Upper lobe of left lung (tissue), 6 donors: ENCODE measurements around the gene RBPJL. TPM values are rescaled to one million over a fixed set of nuclear protein-coding genes. Genes with fewer than 3 reads are reported as not detected.

Experiments
- ATAC-seq, 2 donors: fragments of 200-7000 bp; cut with Tn5 transposase; one replicate each; pipeline ENCODE4 v1.9.1; 2022; ENCODE audit warnings: mild to moderate bottlenecking in 2 of 2, moderate library complexity in 2 of 2; ENCODE audit not compliant: low FRiP score in 2 of 2
- DNase-seq, 2 donors: peaks; one replicate each; pipeline ENCODE4 v3.0.0-alpha.2; 2019 to 2020
- H3K27ac ChIP-seq, 4 donors: fragments of 200-600 bp; sonication (generic); one replicate each; pipeline ENCODE4 v1.5.1; 2016 to 2019
- H3K27me3 ChIP-seq, 4 donors: fragments of 200-600 bp; sonication (generic); one replicate each; pipeline ENCODE4 v1.5.1; 2017 to 2019
- H3K36me3 ChIP-seq, 4 donors: fragments of 200-600 bp; sonication (generic); one replicate each; pipeline ENCODE4 v1.5.1; 2016 to 2019
- H3K4me1 ChIP-seq, 4 donors: fragments of 200-600 bp; sonication (generic); one replicate each; pipeline ENCODE4 v1.5.1; 2018 to 2019
- H3K4me3 ChIP-seq, 4 donors: fragments of 200-600 bp; sonication (generic); one replicate each; pipeline ENCODE4 v1.5.1; 2017 to 2019; ENCODE audit warnings: mild to moderate bottlenecking in 2 of 4, moderate library complexity in 1 of 4
- H3K9me3 ChIP-seq, 4 donors: fragments of 200-600 bp; sonication (generic); one replicate each; pipeline ENCODE4 v1.5.1; 2018 to 2019
- EP300 ChIP-seq, 4 donors: sonication (generic); formaldehyde crosslinking; IDR thresholded peaks; one replicate each; pipeline ENCODE4 v1.5.1; 2017; ENCODE audit warnings: antibody characterized with exemption in 4 of 4, control low read depth in 2 of 4
- POLR2A ChIP-seq, 4 donors: fragments of 450-650 bp; IDR thresholded peaks; one replicate each; pipeline ENCODE4 v1.5.1; 2016 to 2017; ENCODE audit warnings: antibody characterized with exemption in 4 of 4, mild to moderate bottlenecking in 2 of 4
- POLR2AphosphoS5 ChIP-seq, 2 donors: sonication (generic); formaldehyde crosslinking; IDR thresholded peaks; one replicate each; pipeline ENCODE4 v1.5.1; 2017; ENCODE audit warnings: antibody characterized with exemption in 2 of 2
- WGBS, 2 donors: methylation state at CpG; one replicate each; pipeline ENCODE4 v1.1.5; 2017 to 2018; 5-methylcytosine and 5-hydroxymethylcytosine counted together
- total RNA-seq, 6 donors: library from RNA; depleted of rRNA in 4 of 6; stranded (reverse); fragments of >200 nt in 4 of 6; gene quantifications; one replicate each; pipeline versions ENCODE4 v1.1.0 to v1.2.1, GENCODE V29; 2016 to 2021
- TF ChIP-seq, protein P1 (sequence below), 6 experiments: fragments of 450-650 bp in 4 of 6; fragments of 200-600 bp in 2 of 6; sonication (generic) in 2 of 6; IDR thresholded peaks; one replicate each; pipeline ENCODE4 v1.5.1; 2016 to 2019; ENCODE audit warnings: antibody characterized with exemption in 6 of 6
- donor health status: DM: no; HTN: no; CAD: no; lungs with moderate emphysema.
- donor health status: DM: no; HTN: yes; CAD: no; lungs with severe emphysema.

The RBPJL gene
- total RNA-seq, 6 donors from 2014 or later: 0.09 to 0.13 TPM; not detected in 4

DNA sequence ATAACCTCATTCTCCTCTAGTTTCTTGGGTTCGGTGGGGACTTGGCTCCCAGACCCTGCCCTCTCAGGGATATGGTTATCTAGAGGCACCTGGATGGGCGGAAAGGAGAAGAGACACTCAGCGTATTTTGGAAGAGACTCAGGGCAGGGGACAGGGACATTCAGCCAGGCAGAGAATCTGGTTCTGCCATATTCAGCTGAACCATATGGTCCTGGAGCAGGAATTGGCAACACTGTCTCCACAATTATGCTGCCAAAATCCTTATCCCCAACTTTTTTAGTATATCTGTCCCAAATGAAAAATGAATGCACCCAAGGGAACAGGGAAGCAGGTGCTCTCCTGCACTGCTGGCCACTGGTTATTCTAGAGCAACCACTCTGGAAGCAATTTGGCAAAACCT is 23.8 kb downstream of the RBPJL start:
- Histone ChIP-seq H3K4me1 (peaks cover 0 to 23% (median 5%) of the 10 kb centered on the region in 4 donors), H3K36me3 (peaks cover 42 to 93% (median 69%) of the 10 kb centered on the region in 4 donors), H3K27me3 (no peaks in the 10 kb centered on the region), H3K9me3 (no peaks in the 10 kb centered on the region), H3K4me3 (no peak overlapping the region), H3K27ac (no peak overlapping the region)
- no peak for ATAC-seq
- DNase-seq: no peak
- TF ChIP-seq EP300 (IDR thresholded peaks at IDR 0.05): no peak
- no peak for TF ChIP-seq POLR2AphosphoS5 (IDR thresholded peaks at IDR 0.05)
- TF ChIP-seq POLR2A (IDR thresholded peaks at IDR 0.05): no peak
- TF ChIP-seq, protein P1, sequence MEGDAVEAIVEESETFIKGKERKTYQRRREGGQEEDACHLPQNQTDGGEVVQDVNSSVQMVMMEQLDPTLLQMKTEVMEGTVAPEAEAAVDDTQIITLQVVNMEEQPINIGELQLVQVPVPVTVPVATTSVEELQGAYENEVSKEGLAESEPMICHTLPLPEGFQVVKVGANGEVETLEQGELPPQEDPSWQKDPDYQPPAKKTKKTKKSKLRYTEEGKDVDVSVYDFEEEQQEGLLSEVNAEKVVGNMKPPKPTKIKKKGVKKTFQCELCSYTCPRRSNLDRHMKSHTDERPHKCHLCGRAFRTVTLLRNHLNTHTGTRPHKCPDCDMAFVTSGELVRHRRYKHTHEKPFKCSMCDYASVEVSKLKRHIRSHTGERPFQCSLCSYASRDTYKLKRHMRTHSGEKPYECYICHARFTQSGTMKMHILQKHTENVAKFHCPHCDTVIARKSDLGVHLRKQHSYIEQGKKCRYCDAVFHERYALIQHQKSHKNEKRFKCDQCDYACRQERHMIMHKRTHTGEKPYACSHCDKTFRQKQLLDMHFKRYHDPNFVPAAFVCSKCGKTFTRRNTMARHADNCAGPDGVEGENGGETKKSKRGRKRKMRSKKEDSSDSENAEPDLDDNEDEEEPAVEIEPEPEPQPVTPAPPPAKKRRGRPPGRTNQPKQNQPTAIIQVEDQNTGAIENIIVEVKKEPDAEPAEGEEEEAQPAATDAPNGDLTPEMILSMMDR (IDR thresholded peaks at IDR 0.05): no peak
- WGBS, 2 donors: 93 to 97% methylated on average over 3 of the region's 3 CpGs

DNA sequence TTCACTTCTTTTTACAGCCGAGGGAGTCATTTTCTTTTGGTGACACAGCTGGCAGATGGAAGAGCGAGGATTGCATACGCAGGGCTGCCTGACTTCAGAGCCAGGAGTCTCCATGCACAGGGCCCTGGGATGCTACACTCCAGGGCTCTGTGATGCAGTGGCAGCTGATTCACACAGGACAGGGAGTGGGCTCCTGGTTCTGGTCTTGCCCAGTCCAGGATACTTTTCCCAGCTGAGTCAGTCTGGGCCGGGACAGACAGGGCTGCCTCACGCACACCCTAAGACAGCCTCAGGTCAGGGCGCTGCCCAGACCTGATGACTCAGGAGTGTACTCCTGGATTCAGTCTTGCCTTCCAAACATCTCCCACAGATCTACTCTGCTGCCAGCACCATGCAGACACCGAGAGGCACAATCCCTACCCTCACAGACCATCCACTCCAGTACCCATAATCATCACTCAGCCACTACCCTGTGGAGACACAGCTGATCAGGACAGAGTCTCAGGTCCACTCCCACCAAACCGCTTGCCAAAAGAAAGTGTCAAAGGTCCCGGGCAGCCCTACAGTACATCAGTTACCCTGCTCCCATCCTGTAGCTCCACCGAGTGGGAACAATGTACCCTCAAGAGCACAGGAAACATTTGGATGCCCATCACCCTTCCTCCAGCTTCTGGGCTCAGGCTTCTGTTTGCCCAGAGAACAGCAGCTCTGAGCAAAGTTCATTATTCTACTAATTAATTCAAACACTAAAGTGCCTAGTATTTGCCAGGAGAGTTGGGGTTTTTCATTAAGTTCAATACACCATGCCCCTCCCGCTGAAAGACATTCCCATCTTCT is 30.1 kb downstream of the RBPJL start:
- Histone ChIP-seq H3K27me3 (no peaks in the 10 kb centered on the region), H3K27ac (peak overlapping the region; percentile 76 to 92 (median 92)), H3K4me3 (no peak overlapping the region), H3K36me3 (peaks cover 12 to 60% (median 29%) of the 10 kb centered on the region in 4 donors), H3K4me1 (peaks cover 22 to 56% (median 41%) of the 10 kb centered on the region in 4 donors), H3K9me3 (no peaks in the 10 kb centered on the region)
- no peak for TF ChIP-seq EP300 (IDR thresholded peaks at IDR 0.05)
- peak; percentile 26 to 37 for TF ChIP-seq POLR2AphosphoS5 (IDR thresholded peaks at IDR 0.05)
- peak; percentile 42 to 53 for ATAC-seq
- DNase-seq: no peak
- WGBS, 2 donors: 65 to 73% methylated on average over 10 to 11 of the region's 11 CpGs

DNA sequence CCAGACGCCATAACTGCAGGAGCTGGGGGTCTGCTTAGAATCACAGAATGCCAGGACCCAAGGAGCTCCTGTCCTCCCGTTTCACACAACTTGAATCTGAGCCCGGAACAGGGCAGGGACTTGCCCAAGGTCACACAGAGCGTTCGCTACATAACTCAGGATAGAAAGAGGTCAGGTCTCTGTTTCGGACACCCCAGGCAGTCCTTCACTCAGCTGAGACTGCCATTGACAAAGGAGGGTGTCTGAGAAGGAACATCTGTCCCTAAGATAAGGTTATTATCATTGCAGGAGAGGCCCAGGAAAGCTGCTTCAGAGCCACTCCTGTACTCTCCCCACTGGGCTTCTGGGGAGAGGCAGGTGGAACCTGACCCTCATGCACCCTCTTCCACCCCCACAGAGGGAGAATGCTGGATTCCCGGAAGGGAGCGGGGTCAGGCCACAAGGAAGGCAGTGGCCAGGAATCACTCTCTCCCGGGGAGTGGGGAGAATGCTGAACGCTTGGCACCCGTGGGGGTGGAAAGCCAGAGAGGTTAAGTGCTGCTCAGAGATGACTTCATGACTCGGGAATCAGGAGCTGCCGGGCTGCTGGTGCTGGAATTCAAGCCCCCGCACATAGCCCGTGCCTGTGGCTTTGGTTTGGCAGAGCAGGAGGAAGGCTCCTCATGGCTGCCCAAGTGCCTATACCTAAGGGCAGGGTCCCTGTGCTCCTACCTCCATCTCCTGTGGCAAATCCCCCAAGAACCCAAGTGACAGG is 30.9 kb downstream of the RBPJL start:
- TF ChIP-seq POLR2AphosphoS5 (IDR thresholded peaks at IDR 0.05) (peak; percentile 40 to 76), EP300 (IDR thresholded peaks at IDR 0.05) (peak; percentile 28 to 79 (median 59)), POLR2A (IDR thresholded peaks at IDR 0.05) (peak in 1 of 4 donors; percentile 11)
- TF ChIP-seq, protein P1 (IDR thresholded peaks at IDR 0.05): no peak
- ATAC-seq: peak; percentile 61 to 62
- H3K4me1 ChIP-seq: peaks cover 30 to 64% (median 49%) of the 10 kb centered on the region in 4 donors
- H3K27ac ChIP-seq: peak overlapping the region; percentile 76 to 92 (median 92)
- WGBS, 2 donors: 50 to 75% methylated on average over 8 to 15 of the region's 15 CpGs
- peaks cover 4 to 52% (median 24%) of the 10 kb centered on the region in 4 donors for H3K36me3 ChIP-seq
- no peaks in the 10 kb centered on the region for H3K9me3 ChIP-seq
- no peaks in the 10 kb centered on the region for H3K27me3 ChIP-seq
- DNase-seq: peak in 1 of 2 donors; percentile 73
- peak overlapping the region in 1 of 4 donors; percentile 7 for H3K4me3 ChIP-seq

DNA sequence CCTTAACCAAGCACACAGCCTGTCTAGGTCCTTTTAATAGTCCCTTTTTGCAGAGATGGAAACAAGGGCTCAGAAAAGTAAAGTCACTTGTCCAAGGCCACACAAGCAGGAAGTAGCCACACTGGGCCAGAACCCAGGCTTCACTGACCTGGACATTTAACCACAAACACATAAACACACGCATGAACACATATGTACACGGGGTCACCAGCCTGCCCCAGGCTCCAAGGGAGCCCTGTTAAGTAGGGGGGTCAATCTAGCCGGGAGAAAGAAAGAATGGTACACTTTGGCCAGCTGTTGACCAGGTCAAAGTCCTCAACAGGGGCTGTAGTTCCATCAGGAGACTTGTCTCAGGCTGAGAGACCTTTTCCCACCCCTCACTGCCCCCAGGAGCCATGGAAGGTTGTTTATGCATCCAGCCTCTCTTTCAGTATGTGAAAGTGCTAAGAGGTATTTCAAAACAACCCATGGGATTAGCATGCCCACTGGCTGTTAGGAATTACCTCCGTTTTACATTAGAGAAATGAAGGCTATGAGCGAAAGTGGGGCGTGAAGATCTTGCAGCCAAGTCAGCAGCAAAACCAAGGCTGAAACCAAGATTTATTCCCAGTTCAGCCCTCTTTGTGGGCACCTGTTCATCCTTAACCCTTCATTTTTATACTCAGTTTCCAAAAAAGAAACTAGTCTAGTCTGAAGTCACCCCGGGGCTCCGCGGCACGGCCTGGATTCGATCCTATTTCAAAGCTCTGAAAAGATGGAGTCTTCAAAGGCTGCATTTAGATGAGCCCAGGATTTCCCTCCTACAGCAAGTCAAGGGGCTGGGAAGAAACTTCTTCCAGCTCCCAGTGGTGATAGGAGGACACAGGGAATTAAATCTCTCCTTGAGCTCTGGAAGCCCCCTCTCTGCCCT is 31.7 kb downstream of the RBPJL start:
- H3K27me3 ChIP-seq: no peaks in the 10 kb centered on the region
- no peak for ATAC-seq
- peak overlapping the region; percentile 76 to 92 (median 92) for H3K27ac ChIP-seq
- peaks cover 39 to 72% (median 54%) of the 10 kb centered on the region in 4 donors for H3K4me1 ChIP-seq
- no peaks in the 10 kb centered on the region for H3K9me3 ChIP-seq
- WGBS, 2 donors: 75 to 76% methylated on average over 10 to 11 of the region's 11 CpGs
- peak in 1 of 4 donors; percentile 7 for TF ChIP-seq POLR2A (IDR thresholded peaks at IDR 0.05)
- TF ChIP-seq, protein P1 (IDR thresholded peaks at IDR 0.05): no peak
- peak in 1 of 2 donors; percentile 27 for DNase-seq
- peaks cover 3 to 44% (median 17%) of the 10 kb centered on the region in 4 donors for H3K36me3 ChIP-seq
- peak overlapping the region in 1 of 4 donors; percentile 7 for H3K4me3 ChIP-seq
